DMS153 treated with DMSO at 0.1 percent for 48 hours (cell line): ENCODE data around the gene EID1.

Experiments used
- DNase-seq: peaks from one replicate; lab custom pipeline; 2025; ENCODE audit not compliant: unreplicated experiment; lab: John Stamatoyannopoulos, UW

EID1 gene

DNA sequence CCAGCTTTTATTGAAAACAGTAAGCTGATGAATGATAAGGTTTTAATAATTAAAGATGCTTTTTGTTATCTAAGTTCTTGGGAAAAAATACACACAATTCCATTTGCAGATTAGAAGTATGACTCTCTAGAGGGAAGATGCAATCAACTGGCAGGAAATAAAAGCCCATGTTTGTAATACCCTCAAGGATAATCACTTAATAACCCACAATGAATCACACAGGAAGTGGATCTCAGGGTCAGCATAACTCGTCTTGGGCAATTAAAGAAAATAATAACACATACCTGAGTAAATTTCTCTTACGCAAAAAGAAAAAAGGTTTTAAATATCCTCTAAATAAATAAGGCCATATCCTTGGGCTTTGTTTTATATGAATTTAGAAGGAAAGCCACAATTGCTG is 9.4 kb upstream of the EID1 start:
- no peak for DNase-seq

DNA sequence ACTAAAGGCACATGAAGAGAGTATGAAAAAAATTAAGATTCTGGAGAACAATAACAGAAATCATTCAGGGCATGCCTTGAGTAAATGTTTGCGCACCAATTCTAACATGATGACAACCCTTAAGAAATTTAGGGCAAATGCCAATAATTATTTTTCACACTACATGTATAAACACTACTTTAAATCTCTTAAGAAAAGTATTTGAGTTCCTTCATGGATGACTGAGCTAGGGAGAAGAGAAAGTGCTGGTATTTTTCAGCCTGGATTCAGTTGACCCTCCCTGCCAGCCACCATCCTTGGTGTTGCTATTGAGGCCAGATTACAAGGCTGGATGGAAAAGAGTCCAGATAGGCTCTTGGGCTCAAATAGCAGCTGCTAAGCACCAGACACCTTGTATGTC is 8.0 kb upstream of the EID1 start:
- no peak for DNase-seq

GRCh38 chr15:48871542-48871941 is 6.4 kb upstream of the EID1 start:
- no peak for DNase-seq

DNA sequence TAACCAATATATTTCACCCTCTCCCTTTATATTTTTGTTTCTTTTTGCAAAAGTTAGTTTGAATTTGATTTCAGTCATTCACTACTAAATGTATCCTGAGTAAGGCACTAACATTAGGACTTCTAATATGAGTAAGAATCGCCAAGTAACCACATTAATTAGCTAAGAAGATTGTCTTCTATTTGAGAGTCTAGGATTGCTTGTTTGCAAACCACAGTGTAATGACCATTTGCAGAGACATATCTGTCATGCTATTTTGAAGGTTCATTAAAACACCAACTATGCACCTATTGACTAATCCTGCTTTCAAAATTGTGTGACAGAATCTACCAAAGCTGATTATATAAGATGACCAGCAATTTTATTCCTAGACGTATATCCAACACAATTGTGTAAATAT is 5.3 kb upstream of the EID1 start:
- no peak for DNase-seq

GRCh38 chr15:48875241-48875960 is 2.5 kb upstream of the EID1 start:
- DNase-seq, result no peak

GRCh38 chr15:48876057-48876456 is 1.9 kb upstream of the EID1 start:
- no peak for DNase-seq

DNA sequence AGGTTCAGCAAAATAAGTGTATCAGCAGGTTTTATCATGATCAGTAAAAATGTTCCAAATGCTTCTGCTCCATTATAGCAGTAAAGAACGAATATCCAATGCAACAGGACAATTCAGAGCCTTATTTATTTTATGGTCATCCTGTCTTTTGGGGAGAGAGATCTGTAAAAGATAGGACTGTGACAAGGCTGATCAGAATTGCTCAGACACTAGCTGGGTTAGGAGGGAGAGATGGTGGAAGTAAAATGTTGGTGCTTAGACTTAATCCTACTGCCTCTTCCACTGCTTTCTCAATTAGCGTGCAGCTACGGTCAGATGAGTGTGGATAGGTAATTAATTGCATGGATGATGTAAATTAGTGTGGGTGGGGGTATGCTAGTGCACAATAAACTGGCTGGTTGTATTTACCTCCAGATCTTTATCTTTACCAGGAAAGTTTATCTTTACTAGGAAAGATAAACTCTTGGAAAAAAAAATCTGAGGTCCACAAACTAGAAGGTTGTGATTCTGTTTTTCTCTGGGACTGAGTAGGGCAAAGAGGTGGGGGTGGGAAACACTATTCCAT is 2.2 kb downstream of the EID1 start:
- DNase-seq, result no peak

- DNase-seq, result no peak
These were observed 5.8 kb downstream of the EID1 start for GRCh38 chr15:48883699-48884098.

GRCh38 chr15:48887144-48887543 is 9.2 kb downstream of the EID1 start:
- DNase-seq, result no peak

GRCh38 chr15:48888191-48888590 is 10.3 kb downstream of the EID1 start:
- DNase-seq, result no peak

- no peak for DNase-seq
These were observed 10.9 kb downstream of the EID1 start for GRCh38 chr15:48888836-48889235.

DNA sequence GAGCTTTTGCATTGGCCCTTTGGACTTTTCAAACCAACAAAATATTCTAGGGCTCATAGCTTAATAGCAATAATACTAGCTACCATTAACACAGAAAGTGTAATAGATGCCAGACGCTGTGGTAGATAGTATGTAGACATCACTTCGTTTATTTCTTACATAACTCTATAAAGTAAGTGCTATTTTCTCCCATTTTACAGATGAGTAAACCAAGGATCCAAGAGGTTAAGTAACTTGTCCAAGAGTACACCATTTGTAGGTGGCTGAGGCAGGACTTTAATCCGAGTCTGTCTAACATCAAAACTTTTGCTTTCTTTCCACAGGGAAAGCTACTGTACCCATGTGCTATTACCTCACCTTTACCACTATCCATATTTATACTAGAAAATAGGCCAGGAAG is 12.0 kb downstream of the EID1 start:
- no peak for DNase-seq

DNA sequence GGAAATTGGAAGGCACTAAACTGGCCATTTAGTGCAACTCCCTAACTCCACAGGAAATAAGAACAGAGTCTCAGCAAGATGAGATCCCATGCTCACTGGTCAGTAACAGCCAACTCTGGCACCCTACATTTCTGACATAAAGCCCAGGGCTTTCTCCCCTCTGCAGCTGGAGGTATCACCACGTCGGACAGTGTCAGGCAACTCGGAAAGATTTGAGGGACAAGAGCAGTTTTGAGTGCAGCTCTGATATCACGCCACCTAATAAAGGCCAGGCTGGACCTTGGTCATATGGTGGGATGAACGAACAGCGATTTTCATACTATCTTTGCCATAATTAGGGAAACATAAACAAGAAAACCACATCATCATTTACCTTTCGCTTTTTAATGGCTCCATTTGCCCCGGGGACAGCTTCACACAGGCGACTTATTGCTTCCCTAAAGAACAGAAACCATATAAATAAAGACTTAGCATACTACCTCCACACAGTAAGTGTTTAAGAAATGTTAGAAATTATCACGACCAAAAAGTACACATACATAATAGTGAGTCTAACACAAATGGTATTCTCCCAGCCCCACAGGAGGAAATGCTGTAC is 12.5 kb downstream of the EID1 start:
- no peak for DNase-seq

DNA sequence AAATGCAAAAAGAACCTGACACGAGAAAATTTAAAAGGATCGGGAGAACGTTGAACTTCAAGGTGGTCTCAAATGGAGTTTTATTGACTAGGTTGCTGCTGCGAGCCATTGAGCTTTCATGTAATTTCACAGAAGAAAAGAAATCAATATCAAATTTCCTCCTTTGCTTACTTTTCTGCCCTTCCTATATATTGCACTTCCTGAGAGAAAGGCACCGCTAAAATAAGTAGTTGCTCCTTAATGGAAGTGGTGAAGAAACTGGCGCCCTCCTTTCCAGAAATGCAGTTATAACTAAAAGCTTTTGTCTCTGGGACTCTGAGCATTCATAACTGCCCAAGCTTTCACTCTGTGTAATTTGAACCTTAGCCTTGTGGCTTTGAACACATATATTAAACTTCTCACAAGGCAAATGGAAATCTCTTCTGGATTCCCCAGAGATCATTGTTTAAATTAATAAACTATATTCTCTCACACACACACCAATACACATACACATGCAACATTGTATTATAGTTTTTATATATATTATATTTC is 13.4 kb downstream of the EID1 start:
- DNase-seq, result no peak

GRCh38 chr15:48893311-48893710 is 15.4 kb downstream of the EID1 start:
- DNase-seq, result no peak

DNA sequence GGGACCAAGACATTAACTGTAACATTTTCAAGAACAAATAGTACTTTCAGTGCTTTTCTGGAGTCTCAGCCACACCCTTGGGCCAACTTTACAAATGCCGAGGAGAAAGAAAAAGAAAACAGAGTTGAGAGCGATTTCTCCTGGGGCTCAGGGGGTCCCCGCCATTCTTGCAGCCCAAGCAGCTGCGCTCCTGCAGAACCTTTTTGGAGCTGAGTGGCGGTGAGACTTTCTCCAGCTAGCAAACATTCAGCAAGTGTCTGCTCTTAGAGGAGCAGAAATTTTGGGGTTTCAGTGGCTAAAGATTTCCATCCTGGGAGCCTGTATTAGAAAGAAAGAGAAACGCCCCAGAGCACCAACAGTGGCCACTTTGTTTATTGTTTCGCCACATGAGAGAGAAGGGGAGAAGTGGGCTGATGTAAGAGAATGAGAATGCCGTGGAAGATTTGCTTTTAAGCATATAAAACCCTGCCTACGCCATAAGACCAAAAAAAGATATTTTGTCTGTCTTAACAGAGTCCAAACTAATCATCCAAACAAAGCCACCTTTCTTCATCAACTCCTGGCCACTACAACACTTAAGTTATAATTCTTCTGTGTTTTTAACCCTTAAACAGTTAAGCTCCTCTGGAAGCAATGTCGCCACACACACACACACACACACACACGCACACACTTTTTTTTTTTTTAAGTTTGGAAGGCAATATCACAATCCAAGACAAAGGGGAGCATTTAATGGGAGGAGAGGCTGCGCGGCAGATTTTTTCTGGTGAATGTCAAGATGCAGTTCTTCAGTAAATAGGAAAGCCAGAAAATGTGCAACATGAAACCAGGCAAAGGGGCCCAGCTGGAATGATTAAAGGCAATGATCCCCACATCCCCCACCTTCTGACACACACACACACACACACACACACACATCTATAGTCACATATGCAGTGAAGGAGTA is 19.2 kb downstream of the EID1 start:
- DNase-seq, result no peak

DNA sequence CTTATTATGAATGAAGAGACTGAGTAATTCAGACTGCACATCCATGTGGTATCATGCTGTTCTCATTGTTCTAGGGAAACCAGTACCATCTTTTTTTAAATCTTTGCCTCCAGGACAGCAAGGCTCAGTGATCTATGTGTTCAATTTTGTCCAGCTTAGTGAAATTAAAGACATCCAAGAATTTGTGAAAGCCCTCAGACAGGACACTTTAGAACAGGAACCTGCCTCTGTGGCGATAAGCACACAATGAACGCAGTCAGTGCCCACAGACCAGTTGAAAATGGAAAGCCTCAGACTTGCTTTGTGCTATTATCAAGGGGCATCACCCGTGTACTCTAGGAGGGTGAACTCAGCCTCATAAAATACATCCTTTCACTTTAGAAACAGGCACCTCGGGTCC is 20.1 kb downstream of the EID1 start:
- DNase-seq, result no peak

DNA sequence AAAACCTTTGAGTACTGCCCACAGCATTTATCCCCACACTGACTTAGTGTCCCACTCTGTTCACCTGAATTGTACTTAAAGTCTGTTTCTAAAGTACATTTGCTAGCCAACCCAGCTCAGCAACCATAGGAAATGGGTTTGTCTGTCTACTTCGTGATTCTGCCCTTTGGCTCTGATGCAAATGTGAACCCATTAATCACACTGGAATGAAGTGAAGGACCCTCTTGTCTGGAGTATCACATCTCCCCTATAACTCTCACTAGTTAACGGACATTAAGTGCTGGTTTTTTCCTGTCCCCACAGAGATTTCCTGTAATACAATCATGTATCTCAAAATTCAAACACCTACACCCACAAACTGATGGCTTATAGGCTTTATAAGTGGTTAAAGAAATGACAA is 20.5 kb downstream of the EID1 start:
- no peak for DNase-seq

DNA sequence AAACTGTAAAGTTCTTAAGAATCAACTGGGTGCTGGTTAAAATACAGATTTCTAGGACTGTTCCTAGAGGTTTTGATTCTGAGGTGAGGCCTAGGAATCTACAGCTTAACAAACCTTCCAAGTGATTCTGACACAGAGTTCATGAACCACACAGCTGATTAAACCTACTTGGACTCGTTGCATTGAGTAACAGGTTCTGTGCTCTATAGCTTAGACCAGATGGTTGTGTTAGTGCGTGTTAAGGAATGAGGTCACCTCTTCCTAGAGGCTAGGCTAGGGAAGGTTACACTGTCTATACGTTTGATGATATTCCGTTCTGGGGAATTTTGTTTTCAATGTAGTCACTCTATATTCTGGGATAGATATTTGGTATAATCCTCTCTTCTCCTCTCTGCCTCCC is 21.9 kb downstream of the EID1 start:
- DNase-seq, result no peak

- no peak for DNase-seq
These were observed 26.8 kb downstream of the EID1 start for GRCh38 chr15:48904758-48905157.

DNA sequence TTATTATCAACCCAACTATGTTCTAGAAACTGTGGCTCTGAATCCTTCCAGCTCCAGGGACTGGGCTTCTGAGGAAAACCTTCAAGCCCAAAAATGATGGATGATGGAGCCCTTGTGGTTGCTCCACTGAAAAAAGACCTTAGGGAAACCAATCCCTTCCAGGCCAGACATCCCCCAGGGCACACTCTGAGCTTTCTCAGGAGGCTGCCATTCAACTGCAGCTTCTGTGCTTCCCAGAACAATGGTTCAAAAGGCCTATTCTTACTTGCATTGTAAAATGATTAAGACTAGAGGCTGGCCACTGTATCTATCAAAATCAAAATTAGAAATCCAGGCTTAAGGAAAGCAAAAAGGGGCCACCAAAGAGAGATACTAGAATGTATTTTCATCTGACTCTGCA is 27.3 kb downstream of the EID1 start:
- no peak for DNase-seq
